ENCODE results near the gene EFNA4.

Gene EFNA4

GRCh38 chr1:155081472-155082300 is 18.1 kb downstream of the EFNA4 start:
- peaks cover 2% of the 10 kb centered on the region for H3K36me3 Mint-ChIP-seq (ENCODE audit: low read depth)
- peak overlapping the region; percentile 34 for H3K27ac Mint-ChIP-seq

GRCh38 chr1:155082301-155083051 is 18.9 kb downstream of the EFNA4 start:
- peak; percentile 54 for DNase-seq
- Mint-ChIP-seq H3K27ac (no peak overlapping the region), H3K4me1 (ENCODE audit: low read depth) (peaks cover 56% of the 10 kb centered on the region), H3K4me3 (peak overlapping the region; percentile 20), H3K9me3 (no peaks in the 10 kb centered on the region), H3K27me3 (peaks cover 47% of the 10 kb centered on the region), H3K36me3 (ENCODE audit: low read depth) (peaks cover 2% of the 10 kb centered on the region)

More at GRCh38 chr1:155081472-155082300, 18.1 kb downstream of the EFNA4 start:
- Mint-ChIP-seq H3K4me3 (peak overlapping the region; percentile 56), H3K4me1 (ENCODE audit: low read depth) (peaks cover 56% of the 10 kb centered on the region), H3K9me3 (no peaks in the 10 kb centered on the region), H3K27me3 (peaks cover 47% of the 10 kb centered on the region)
- DNase-seq = peak; percentile 58

- Mint-ChIP-seq H3K27me3 (peaks cover 47% of the 10 kb centered on the region), H3K27ac (no peak overlapping the region), H3K4me3 (no peak overlapping the region), H3K4me1 (ENCODE audit: low read depth) (peaks cover 55% of the 10 kb centered on the region), H3K9me3 (no peaks in the 10 kb centered on the region), H3K36me3 (ENCODE audit: low read depth) (peaks cover 2% of the 10 kb centered on the region)
- DNase-seq = no peak
Observed at GRCh38 chr1:155083052-155083541, 19.6 kb downstream of the EFNA4 start.

GRCh38 chr1:155083865-155084721 is 20.6 kb downstream of the EFNA4 start:
- peaks cover 45% of the 10 kb centered on the region for H3K27me3 Mint-ChIP-seq
- DNase-seq = peak; percentile 44
- peaks cover 2% of the 10 kb centered on the region for H3K36me3 Mint-ChIP-seq (ENCODE audit: low read depth)
- H3K4me1 Mint-ChIP-seq (ENCODE audit: low read depth) = peaks cover 49% of the 10 kb centered on the region
- H3K9me3 Mint-ChIP-seq = no peaks in the 10 kb centered on the region
- H3K4me3 Mint-ChIP-seq = peak overlapping the region; percentile 92
- H3K27ac Mint-ChIP-seq = peak overlapping the region; percentile 26

- peaks cover 41% of the 10 kb centered on the region for H3K4me1 Mint-ChIP-seq (ENCODE audit: low read depth)
- peaks cover 2% of the 10 kb centered on the region for H3K36me3 Mint-ChIP-seq (ENCODE audit: low read depth)
- no peaks in the 10 kb centered on the region for H3K9me3 Mint-ChIP-seq
- H3K27me3 Mint-ChIP-seq = peaks cover 37% of the 10 kb centered on the region
- peak; percentile 96 for DNase-seq
- peak overlapping the region; percentile 92 for H3K4me3 Mint-ChIP-seq
- H3K27ac Mint-ChIP-seq = peak overlapping the region; percentile 98
Observed at GRCh38 chr1:155084722-155085503, 21.4 kb downstream of the EFNA4 start.

- peak overlapping the region; percentile 92 for H3K4me3 Mint-ChIP-seq
- H3K4me1 Mint-ChIP-seq (ENCODE audit: low read depth) = peaks cover 40% of the 10 kb centered on the region
- no peaks in the 10 kb centered on the region for H3K9me3 Mint-ChIP-seq
- peak; percentile 81 for DNase-seq
- peaks cover 36% of the 10 kb centered on the region for H3K27me3 Mint-ChIP-seq
- H3K36me3 Mint-ChIP-seq (ENCODE audit: low read depth) = peaks cover 2% of the 10 kb centered on the region
- peak overlapping the region; percentile 98 for H3K27ac Mint-ChIP-seq
Observed at GRCh38 chr1:155085504-155086127, 22.1 kb downstream of the EFNA4 start.

- peak; percentile 90 for DNase-seq
- H3K27me3 Mint-ChIP-seq = peaks cover 32% of the 10 kb centered on the region
- H3K4me1 Mint-ChIP-seq (ENCODE audit: low read depth) = peaks cover 39% of the 10 kb centered on the region
- peaks cover 2% of the 10 kb centered on the region for H3K36me3 Mint-ChIP-seq (ENCODE audit: low read depth)
- peak overlapping the region; percentile 92 for H3K4me3 Mint-ChIP-seq
- no peaks in the 10 kb centered on the region for H3K9me3 Mint-ChIP-seq
- peak overlapping the region; percentile 72 for H3K27ac Mint-ChIP-seq
Observed at GRCh38 chr1:155086128-155086741, 22.7 kb downstream of the EFNA4 start.

GRCh38 chr1:155086856-155087535 is 23.5 kb downstream of the EFNA4 start:
- H3K4me3 Mint-ChIP-seq = no peak overlapping the region
- H3K9me3 Mint-ChIP-seq = no peaks in the 10 kb centered on the region

GRCh38 chr1:155091071-155092051 is 27.8 kb downstream of the EFNA4 start:
- H3K27ac Mint-ChIP-seq = peak overlapping the region; percentile 55
- no peak overlapping the region for H3K4me3 Mint-ChIP-seq

More at GRCh38 chr1:155086856-155087535, 23.5 kb downstream of the EFNA4 start:
- DNase-seq = no peak
- Mint-ChIP-seq H3K27me3 (peaks cover 26% of the 10 kb centered on the region), H3K4me1 (ENCODE audit: low read depth) (peaks cover 37% of the 10 kb centered on the region), H3K36me3 (ENCODE audit: low read depth) (peaks cover 2% of the 10 kb centered on the region), H3K27ac (no peak overlapping the region)

GRCh38 chr1:155092131-155092530 is 28.6 kb downstream of the EFNA4 start:
- H3K36me3 Mint-ChIP-seq (ENCODE audit: low read depth) = no peaks in the 10 kb centered on the region

More at GRCh38 chr1:155091071-155092051, 27.8 kb downstream of the EFNA4 start:
- H3K9me3 Mint-ChIP-seq = no peaks in the 10 kb centered on the region
- peak; percentile 89 for DNase-seq
- H3K36me3 Mint-ChIP-seq (ENCODE audit: low read depth) = no peaks in the 10 kb centered on the region
- peaks cover 6% of the 10 kb centered on the region for H3K4me1 Mint-ChIP-seq (ENCODE audit: low read depth)
- H3K27me3 Mint-ChIP-seq = peaks cover 4% of the 10 kb centered on the region

GRCh38 chr1:155092641-155093040 is 29.1 kb downstream of the EFNA4 start:
- H3K4me1 Mint-ChIP-seq (ENCODE audit: low read depth) = peaks cover 5% of the 10 kb centered on the region
- H3K27me3 Mint-ChIP-seq = peaks cover 4% of the 10 kb centered on the region
- no peaks in the 10 kb centered on the region for H3K9me3 Mint-ChIP-seq
- no peak for DNase-seq
- no peak overlapping the region for H3K27ac Mint-ChIP-seq
- H3K36me3 Mint-ChIP-seq (ENCODE audit: low read depth) = no peaks in the 10 kb centered on the region
- H3K4me3 Mint-ChIP-seq = no peak overlapping the region

More at GRCh38 chr1:155092131-155092530, 28.6 kb downstream of the EFNA4 start:
- Mint-ChIP-seq H3K4me3 (no peak overlapping the region), H3K9me3 (no peaks in the 10 kb centered on the region), H3K4me1 (ENCODE audit: low read depth) (peaks cover 5% of the 10 kb centered on the region), H3K27ac (no peak overlapping the region), H3K27me3 (peaks cover 4% of the 10 kb centered on the region)
- no peak for DNase-seq
